Stimulated activated naive CD8-positive, alpha-beta T cell treated with anti-CD3 and anti-CD28 coated beads, Interleukin-15, amount 100 ng/mL, for 72 hours (primary cell): ENCODE data around the gene PRRT4.
A peak's percentile ranks its signal among the peaks of the same experiment; 100 is the strongest.

Experiments used
- ATAC-seq: fragments of 150-1000 bp; cut with Tn5 transposase; 2 replicates; pipeline ENCODE4 v1.10.0; 2021; ENCODE audit warnings: mild to moderate bottlenecking, moderate library complexity
- DNase-seq, 2 donors: peaks; one replicate each; pipeline ENCODE4 v3.0.0; 2021 to 2022
- H3K27ac Mint-ChIP-seq, 2 donors: one replicate each; pipeline ENCODE4 v1.8.0; 2022; ENCODE audit warnings: mild to moderate bottlenecking in 2 of 2, mixed read lengths in 2 of 2, moderate library complexity in 2 of 2
- H3K27me3 Mint-ChIP-seq: one replicate; pipeline ENCODE4 v1.8.0; 2022; ENCODE audit warnings: mixed read lengths
- H3K4me1 Mint-ChIP-seq: one replicate; pipeline ENCODE4 v1.8.0; 2022; ENCODE audit warnings: mild to moderate bottlenecking, mixed read lengths
- H3K4me3 Mint-ChIP-seq, 2 donors: one replicate each; pipeline ENCODE4 v1.8.0; 2022; ENCODE audit warnings: mild to moderate bottlenecking in 2 of 2, mixed read lengths in 2 of 2, moderate library complexity in 1 of 2
- H3K9me3 Mint-ChIP-seq, 2 donors: one replicate each; pipeline ENCODE4 v1.8.0; 2022; ENCODE audit warnings: mixed read lengths in 2 of 2

Gene PRRT4

GRCh38 chr7:128387216-128388144 lies 26.0 kb upstream of the PRRT4 start:
- H3K9me3 Mint-ChIP-seq = no peaks in the 10 kb centered on the region
- H3K4me3 Mint-ChIP-seq = no peak overlapping the region
- peaks cover 18% of the 10 kb centered on the region for H3K27me3 Mint-ChIP-seq
- H3K27ac Mint-ChIP-seq = peak overlapping the region in 1 of 2 donors; percentile 61
- H3K4me1 Mint-ChIP-seq = peaks cover 14% of the 10 kb centered on the region
- peak; percentile 72 for ATAC-seq
- peak; percentile 62 to 67 for DNase-seq

- Mint-ChIP-seq H3K4me3 (no peak overlapping the region), H3K27me3 (peaks cover 18% of the 10 kb centered on the region), H3K4me1 (peaks cover 13% of the 10 kb centered on the region), H3K27ac (peak overlapping the region in 1 of 2 donors; percentile 51), H3K9me3 (no peaks in the 10 kb centered on the region)
- ATAC-seq = no peak
- DNase-seq = no peak
Measured at GRCh38 chr7:128385988-128386925, 24.8 kb upstream of the PRRT4 start.

GRCh38 chr7:128384726-128385125 lies 23.2 kb upstream of the PRRT4 start:
- Mint-ChIP-seq H3K27me3 (peaks cover 18% of the 10 kb centered on the region), H3K9me3 (no peaks in the 10 kb centered on the region), H3K27ac (no peak overlapping the region), H3K4me1 (peaks cover 14% of the 10 kb centered on the region), H3K4me3 (no peak overlapping the region)
- ATAC-seq = no peak
- DNase-seq = no peak

- peak overlapping the region in 1 of 2 donors; percentile 28 for H3K27ac Mint-ChIP-seq
- H3K27me3 Mint-ChIP-seq = peaks cover 13% of the 10 kb centered on the region
- H3K9me3 Mint-ChIP-seq = no peaks in the 10 kb centered on the region
- DNase-seq (no peak), ATAC-seq (no peak)
- H3K4me3 Mint-ChIP-seq = no peak overlapping the region
- H3K4me1 Mint-ChIP-seq = peaks cover 14% of the 10 kb centered on the region
Measured at GRCh38 chr7:128383776-128384175, 22.3 kb upstream of the PRRT4 start.

- Mint-ChIP-seq H3K4me3 (no peak overlapping the region), H3K27ac (peak overlapping the region in 1 of 2 donors; percentile 38), H3K9me3 (no peaks in the 10 kb centered on the region), H3K27me3 (no peaks in the 10 kb centered on the region), H3K4me1 (peaks cover 6% of the 10 kb centered on the region)
- DNase-seq = peak; percentile 36 to 40
- ATAC-seq = peak; percentile 58
Measured at GRCh38 chr7:128381161-128381821, 19.8 kb upstream of the PRRT4 start.

- H3K27me3 Mint-ChIP-seq = no peaks in the 10 kb centered on the region
- DNase-seq = no peak
- no peak for ATAC-seq
- H3K9me3 Mint-ChIP-seq = no peaks in the 10 kb centered on the region
- H3K4me1 Mint-ChIP-seq = peaks cover 6% of the 10 kb centered on the region
- no peak overlapping the region for H3K27ac Mint-ChIP-seq
- H3K4me3 Mint-ChIP-seq = no peak overlapping the region
Measured at GRCh38 chr7:128380483-128381106, 19.1 kb upstream of the PRRT4 start.

GRCh38 chr7:128379900-128380479 lies 18.5 kb upstream of the PRRT4 start:
- peaks cover 6% of the 10 kb centered on the region for H3K4me1 Mint-ChIP-seq
- ATAC-seq (no peak), DNase-seq (no peak)
- no peaks in the 10 kb centered on the region for H3K9me3 Mint-ChIP-seq
- H3K4me3 Mint-ChIP-seq = no peak overlapping the region
- H3K27ac Mint-ChIP-seq = no peak overlapping the region
- H3K27me3 Mint-ChIP-seq = no peaks in the 10 kb centered on the region

- Mint-ChIP-seq H3K27me3 (no peaks in the 10 kb centered on the region), H3K27ac (no peak overlapping the region), H3K4me1 (peaks cover 6% of the 10 kb centered on the region), H3K4me3 (no peak overlapping the region), H3K9me3 (no peaks in the 10 kb centered on the region)
- no peak for DNase-seq
- ATAC-seq = no peak
Measured at GRCh38 chr7:128378637-128379036, 17.1 kb upstream of the PRRT4 start.

- Mint-ChIP-seq H3K4me1 (peaks cover 3% of the 10 kb centered on the region), H3K9me3 (no peaks in the 10 kb centered on the region), H3K4me3 (no peak overlapping the region), H3K27me3 (peaks cover 7% of the 10 kb centered on the region), H3K27ac (no peak overlapping the region)
- DNase-seq = no peak
- ATAC-seq = no peak
Measured at GRCh38 chr7:128376077-128376476, 14.6 kb upstream of the PRRT4 start.

GRCh38 chr7:128374041-128374440 lies 12.6 kb upstream of the PRRT4 start:
- Mint-ChIP-seq H3K27ac (no peak overlapping the region), H3K4me3 (no peak overlapping the region), H3K4me1 (no peaks in the 10 kb centered on the region), H3K9me3 (no peaks in the 10 kb centered on the region), H3K27me3 (peaks cover 14% of the 10 kb centered on the region)
- ATAC-seq = no peak
- DNase-seq = no peak

GRCh38 chr7:128373606-128374005 lies 12.1 kb upstream of the PRRT4 start:
- DNase-seq (no peak), ATAC-seq (no peak)
- no peaks in the 10 kb centered on the region for H3K4me1 Mint-ChIP-seq
- peaks cover 14% of the 10 kb centered on the region for H3K27me3 Mint-ChIP-seq
- no peak overlapping the region for H3K4me3 Mint-ChIP-seq
- no peak overlapping the region for H3K27ac Mint-ChIP-seq
- no peaks in the 10 kb centered on the region for H3K9me3 Mint-ChIP-seq

GRCh38 chr7:128370491-128370890 lies 9.0 kb upstream of the PRRT4 start:
- DNase-seq = no peak
- no peak for ATAC-seq
- H3K27me3 Mint-ChIP-seq = peaks cover 33% of the 10 kb centered on the region
- H3K4me1 Mint-ChIP-seq = no peaks in the 10 kb centered on the region
- H3K27ac Mint-ChIP-seq = no peak overlapping the region
- no peak overlapping the region for H3K4me3 Mint-ChIP-seq
- H3K9me3 Mint-ChIP-seq = no peaks in the 10 kb centered on the region

- no peaks in the 10 kb centered on the region for H3K9me3 Mint-ChIP-seq
- peaks cover 11% of the 10 kb centered on the region for H3K4me1 Mint-ChIP-seq
- H3K27ac Mint-ChIP-seq = no peak overlapping the region
- DNase-seq = no peak
- H3K27me3 Mint-ChIP-seq = peaks cover 67% of the 10 kb centered on the region
- no peak overlapping the region for H3K4me3 Mint-ChIP-seq
- ATAC-seq = no peak
Measured at GRCh38 chr7:128366986-128367385, 5.5 kb upstream of the PRRT4 start.

GRCh38 chr7:128366300-128366699 lies 4.8 kb upstream of the PRRT4 start:
- no peak for ATAC-seq

GRCh38 chr7:128365432-128365831 lies 3.9 kb upstream of the PRRT4 start:
- Mint-ChIP-seq H3K9me3 (no peaks in the 10 kb centered on the region), H3K27me3 (peaks cover 69% of the 10 kb centered on the region), H3K4me1 (peaks cover 25% of the 10 kb centered on the region), H3K27ac (peak overlapping the region in 1 of 2 donors; percentile 60), H3K4me3 (no peak overlapping the region)
- no peak for ATAC-seq
- no peak for DNase-seq

More at GRCh38 chr7:128366300-128366699, 4.8 kb upstream of the PRRT4 start:
- no peak for DNase-seq
- H3K4me3 Mint-ChIP-seq = no peak overlapping the region
- peaks cover 17% of the 10 kb centered on the region for H3K4me1 Mint-ChIP-seq
- no peaks in the 10 kb centered on the region for H3K9me3 Mint-ChIP-seq
- H3K27me3 Mint-ChIP-seq = peaks cover 69% of the 10 kb centered on the region
- H3K27ac Mint-ChIP-seq = no peak overlapping the region
